GM10248 (cell line): Measurements from ENCODE around the gene PROSER3.
A peak's percentile ranks its signal among the peaks of the same experiment; 100 is the strongest.

Experiments used
- CTCF ChIA-PET: fragments of 300-600 bp; sonication (Branson Sonifier 250); formaldehyde crosslinking; extraction: SDS; loops from one replicate; lab custom pipeline; 2021; ENCODE audit warnings: antibody characterized with exemption; lab: Yijun Ruan, JAX
- POLR2A ChIA-PET: fragments of 350-650 bp; sonication (Branson Sonifier 250); formaldehyde crosslinking; extraction: SDS; loops from one replicate; lab custom pipeline; 2020; ENCODE audit warnings: antibody characterized with exemption; lab: Yijun Ruan, JAX
- DNase-seq: peaks from one replicate; pipeline ENCODE4 v3.0.0; 2012; ENCODE audit errors: extremely low spot score
- CTCF ChIP-seq: IDR thresholded peaks from 2 replicates; pipeline ENCODE4 v1.5.1; 2012; ENCODE audit warnings: mild to moderate bottlenecking, low read depth; ENCODE audit errors: extremely low read depth, missing control alignments, control extremely low read depth

The PROSER3 gene

GRCh38 chr19:35734273-35734672, 23.7 kb upstream of the PROSER3 start:
- ChIA-PET CTCF (interaction anchor here (0.7 to 6.1 kb wide), 2 partner anchors 10 to 40 kb away, joined by 3 to 20 read pairs; no protein-coding TSS in a partner anchor), POLR2A (interaction anchor here (0.7 kb wide), 1 partner anchor 13 kb away, joined by 3 read pairs; no protein-coding TSS in a partner anchor)

DNA sequence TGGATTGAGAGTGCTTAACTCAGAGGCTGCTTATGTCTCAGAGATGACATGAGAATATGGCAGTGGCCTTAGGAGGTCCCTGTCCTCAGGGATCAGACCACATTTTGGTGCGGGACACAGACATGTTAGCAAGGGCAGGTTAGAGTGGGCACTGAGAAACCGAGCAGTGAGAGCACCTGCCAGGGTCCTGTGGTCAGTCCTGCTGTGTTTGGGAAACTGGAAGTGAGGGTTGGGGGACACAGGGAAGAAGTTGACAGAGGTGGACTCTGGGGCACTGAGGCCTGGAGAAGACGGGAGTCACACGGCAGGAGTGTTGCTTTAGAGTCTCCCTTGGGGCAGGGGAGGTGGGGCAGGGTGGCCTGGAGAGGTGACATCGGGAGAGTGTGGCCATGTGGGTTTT, 23.1 kb upstream of the PROSER3 start:
- ChIA-PET POLR2A (no interaction called here), CTCF (interaction anchor here (1.6 to 6.1 kb wide), 2 partner anchors 11 to 40 kb away, joined by 5 to 20 read pairs; no protein-coding TSS in a partner anchor)
- no peak for DNase-seq
- TF ChIP-seq CTCF = no peak

More at GRCh38 chr19:35734273-35734672, 23.7 kb upstream of the PROSER3 start:
- no peak for DNase-seq
- no peak for TF ChIP-seq CTCF

DNA sequence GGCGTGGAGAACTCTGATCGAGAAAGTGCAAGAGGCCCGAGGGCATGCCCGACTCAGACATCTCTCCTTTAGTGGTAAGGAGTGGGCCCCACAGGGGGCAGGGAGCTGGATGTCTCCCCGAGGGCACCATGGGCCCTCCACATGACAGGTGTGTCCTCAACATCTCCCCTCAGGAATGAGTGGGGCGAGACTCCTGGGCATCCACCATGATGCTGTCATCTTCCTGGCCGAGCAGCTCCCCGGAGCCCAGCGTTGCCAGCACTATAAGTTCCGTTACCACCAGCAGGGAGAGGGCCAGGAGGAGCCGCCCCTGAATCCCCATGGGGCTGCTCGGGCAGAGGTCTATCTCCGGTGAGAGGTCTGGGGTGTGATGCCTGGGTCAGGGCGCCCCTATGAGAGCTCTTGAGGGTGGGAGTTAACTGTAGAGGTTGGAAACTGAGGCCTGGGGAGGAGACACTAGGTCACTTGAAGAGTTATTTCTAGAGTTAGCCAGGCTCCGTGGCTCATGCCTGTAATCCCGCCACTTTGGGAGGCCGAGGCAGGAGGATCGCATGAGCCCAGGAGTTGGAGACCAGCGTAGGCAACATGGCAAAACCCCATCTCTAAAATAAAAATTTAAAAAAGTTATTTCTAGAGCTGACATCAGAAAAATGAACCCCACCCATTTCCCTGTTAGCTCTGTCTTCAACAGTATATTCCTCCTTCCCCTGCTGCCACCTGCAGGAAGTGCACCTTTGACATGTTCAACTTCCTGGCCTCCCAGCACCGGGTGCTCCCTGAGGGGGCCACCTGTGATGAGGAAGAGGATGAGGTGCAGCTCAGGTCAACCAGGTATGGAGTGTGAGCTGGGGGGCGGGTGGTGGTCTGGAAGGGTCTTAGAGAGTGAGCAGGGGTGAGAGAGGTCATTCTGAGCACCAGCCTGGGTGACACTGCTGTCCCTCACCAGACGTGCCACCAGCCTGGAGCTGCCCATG, 20.8 kb upstream of the PROSER3 start:
- CTCF ChIA-PET = interaction anchor here (0.7 to 6.1 kb wide), 9 partner anchors 8 to 194 kb away, joined by 3 to 20 read pairs (median 5); partner anchors contain the start of genes LIN37, PSENEN and U2AF1L4
- DNase-seq = no peak
- POLR2A ChIA-PET = interaction anchor here (0.6 to 2.1 kb wide), 5 partner anchors 9 to 436 kb away, joined by 3 to 5 read pairs (median 3); partner anchors contain the start of gene LIN37
- TF ChIP-seq CTCF = peak; percentile 19

DNA sequence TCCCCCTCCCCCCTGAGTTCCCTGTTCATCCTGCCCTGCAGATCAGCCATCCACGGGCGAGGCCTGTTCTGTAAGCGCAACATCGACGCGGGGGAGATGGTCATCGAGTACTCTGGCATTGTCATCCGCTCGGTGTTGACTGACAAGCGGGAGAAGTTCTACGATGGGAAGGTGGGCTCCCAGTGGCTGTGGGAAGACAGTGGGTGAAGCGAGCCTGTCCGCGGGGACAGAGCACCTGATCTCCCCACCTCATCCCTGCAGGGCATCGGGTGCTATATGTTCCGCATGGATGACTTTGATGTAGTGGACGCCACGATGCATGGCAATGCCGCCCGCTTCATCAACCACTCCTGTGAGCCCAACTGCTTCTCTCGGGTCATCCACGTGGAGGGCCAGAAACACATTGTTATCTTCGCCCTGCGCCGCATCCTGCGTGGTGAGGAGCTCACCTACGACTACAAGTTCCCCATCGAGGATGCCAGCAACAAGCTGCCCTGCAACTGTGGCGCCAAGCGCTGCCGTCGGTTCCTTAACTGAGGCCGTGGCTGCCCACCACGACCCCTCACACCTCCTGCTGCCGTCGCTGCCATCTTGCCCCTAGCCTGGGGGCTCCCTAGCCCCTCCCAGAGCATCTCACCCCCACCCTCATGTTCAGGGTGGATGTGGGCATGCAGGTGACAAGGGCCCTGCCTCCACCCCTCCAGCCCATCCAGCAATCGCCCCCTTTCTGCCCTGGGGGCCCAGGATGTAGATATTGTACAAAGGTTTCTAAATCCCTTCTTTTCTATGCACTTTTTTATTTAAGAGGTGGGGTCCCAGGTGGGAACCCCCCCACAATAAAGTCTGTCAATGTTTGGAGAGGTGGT, 19.7 kb upstream of the PROSER3 start:
- ChIA-PET POLR2A (interaction anchor here (2.1 kb wide), 1 partner anchor 10 kb away, joined by 5 read pairs; no protein-coding TSS in a partner anchor), CTCF (interaction anchor here (1.4 to 6.1 kb wide), 3 partner anchors 14 to 45 kb away, joined by 10 to 20 read pairs (median 14); no protein-coding TSS in a partner anchor)

GRCh38 chr19:35738887-35739229, 19.1 kb upstream of the PROSER3 start:
- ChIA-PET POLR2A (interaction anchor here (1.4 to 2.1 kb wide), 2 partner anchors 10 to 26 kb away, joined by 4 to 7 read pairs; partner anchors contain the start of gene LIN37), CTCF (interaction anchor here (2.2 to 6.1 kb wide), 2 partner anchors 15 to 44 kb away, joined by 10 to 20 read pairs; no protein-coding TSS in a partner anchor)
- no peak for TF ChIP-seq CTCF
- no peak for DNase-seq

More for the DNA sequence above, 19.7 kb upstream of the PROSER3 start:
- TF ChIP-seq CTCF = no peak
- no peak for DNase-seq
